Stimulated activated CD4-positive, alpha-beta T cell treated with anti-CD3 and anti-CD28 coated beads, Interleukin-15, amount 100 ng/mL, for 1 hour (primary cell): ENCODE measurements around the gene USP3.
"Not testable (repeated sequence)": the region's sequence is repeated elsewhere in the genome, so short reads cannot be mapped to it uniquely, and the experiment has no call there.

Experiments used
- DNase-seq, 2 donors: peaks; one replicate each; pipeline ENCODE4 v3.0.0-alpha.2; 2020; ENCODE audit warnings: low read depth in 1 of 2, low spot score in 1 of 2

USP3 gene

GRCh38 chr15:63476229-63476632, 28.2 kb upstream of the USP3 start:
- DNase-seq, result no peak

- no peak for DNase-seq
Measured at GRCh38 chr15:63478243-63478642, 26.1 kb upstream of the USP3 start.

GRCh38 chr15:63480441-63480821, 24.0 kb upstream of the USP3 start:
- DNase-seq, result no peak

- no peak for DNase-seq
Measured at GRCh38 chr15:63481105-63481810, 23.1 kb upstream of the USP3 start.

- no peak for DNase-seq
Measured at GRCh38 chr15:63482874-63483323, 21.5 kb upstream of the USP3 start.

GRCh38 chr15:63483521-63484371, 20.6 kb upstream of the USP3 start:
- no peak for DNase-seq

- DNase-seq, result no peak
Measured at GRCh38 chr15:63484433-63485186, 19.8 kb upstream of the USP3 start.

GRCh38 chr15:63487076-63487757, 17.2 kb upstream of the USP3 start:
- peak; percentile 83 for DNase-seq

- DNase-seq, result not testable (repeated sequence)
Measured at GRCh38 chr15:63487758-63488397, 16.5 kb upstream of the USP3 start.

- DNase-seq, result no peak
Measured at GRCh38 chr15:63488398-63488960, 15.9 kb upstream of the USP3 start.

GRCh38 chr15:63489352-63489751, 15.0 kb upstream of the USP3 start:
- DNase-seq, result no peak

- DNase-seq, result no peak
Measured at GRCh38 chr15:63490345-63491034, 13.9 kb upstream of the USP3 start.

GRCh38 chr15:63491116-63491827, 13.1 kb upstream of the USP3 start:
- no peak for DNase-seq

GRCh38 chr15:63491979-63492378, 12.4 kb upstream of the USP3 start:
- DNase-seq, result no peak

GRCh38 chr15:63492541-63493077, 11.8 kb upstream of the USP3 start:
- no peak for DNase-seq

- no peak for DNase-seq
Measured at GRCh38 chr15:63493436-63493835, 11.0 kb upstream of the USP3 start.

GRCh38 chr15:63494408-63494807, 10.0 kb upstream of the USP3 start:
- DNase-seq, result no peak

- DNase-seq, result no peak
Measured at GRCh38 chr15:63495343-63495742, 9.1 kb upstream of the USP3 start.
